C4-2B (cell line): ENCODE measurements around the gene SNX5.

Experiments
- ZFX ChIP-seq: fragments of 450-650 bp; IDR thresholded peaks from 2 replicates; pipeline ENCODE4 v1.6.1; 2017
- TF ChIP-seq, protein P1 (sequence below): fragments of 450-650 bp; conservative IDR thresholded peaks from 2 replicates; pipeline ENCODE4 v1.5.1; 2017; ENCODE audit warnings: mild to moderate bottlenecking

DNA sequence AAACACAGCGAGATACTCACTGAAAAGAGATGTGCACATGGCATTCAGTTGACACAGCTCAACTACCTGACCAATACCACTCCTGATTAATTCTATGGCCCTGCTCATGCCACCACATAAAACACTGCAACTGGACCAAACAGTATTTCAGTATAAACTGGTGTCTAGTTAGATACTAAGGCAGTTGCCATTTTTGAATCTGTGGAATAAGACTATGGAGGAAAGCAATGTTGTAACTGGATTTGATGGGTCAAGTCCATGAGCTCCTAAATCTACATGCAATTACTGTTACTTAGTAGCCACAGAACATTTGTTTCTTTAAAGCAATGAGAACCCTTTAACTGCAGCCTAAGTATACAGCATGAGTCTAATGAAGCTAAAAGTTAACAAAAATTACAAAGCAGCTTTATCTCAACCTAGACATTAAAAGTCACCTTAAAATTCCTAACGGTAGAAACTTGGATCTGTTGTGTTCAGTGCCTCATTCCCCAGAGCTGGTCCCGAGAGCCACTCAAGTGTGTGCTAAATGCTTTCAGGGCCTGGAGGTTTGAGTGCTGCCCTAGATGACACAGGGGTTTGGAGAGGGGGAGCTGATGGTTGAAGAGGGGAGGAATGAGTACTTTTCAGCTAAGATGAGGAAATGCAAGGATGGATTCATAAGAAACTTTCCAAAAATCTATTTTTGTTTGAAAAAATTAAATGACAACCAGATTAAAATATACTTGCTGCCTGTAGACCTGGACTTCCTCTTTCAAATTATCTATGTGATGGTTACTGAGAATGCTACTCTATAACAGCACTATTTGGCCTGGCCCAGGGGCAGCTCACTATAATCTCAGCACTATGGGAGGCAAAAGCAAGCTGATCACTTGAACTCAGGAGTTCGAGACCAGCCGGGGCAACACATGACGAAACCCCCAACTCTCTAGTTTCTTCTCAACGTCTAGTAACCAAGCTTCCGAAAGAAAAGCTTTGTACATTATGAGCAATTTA is 15.6 kb downstream of the SNX5 start:
- TF ChIP-seq, protein P1, sequence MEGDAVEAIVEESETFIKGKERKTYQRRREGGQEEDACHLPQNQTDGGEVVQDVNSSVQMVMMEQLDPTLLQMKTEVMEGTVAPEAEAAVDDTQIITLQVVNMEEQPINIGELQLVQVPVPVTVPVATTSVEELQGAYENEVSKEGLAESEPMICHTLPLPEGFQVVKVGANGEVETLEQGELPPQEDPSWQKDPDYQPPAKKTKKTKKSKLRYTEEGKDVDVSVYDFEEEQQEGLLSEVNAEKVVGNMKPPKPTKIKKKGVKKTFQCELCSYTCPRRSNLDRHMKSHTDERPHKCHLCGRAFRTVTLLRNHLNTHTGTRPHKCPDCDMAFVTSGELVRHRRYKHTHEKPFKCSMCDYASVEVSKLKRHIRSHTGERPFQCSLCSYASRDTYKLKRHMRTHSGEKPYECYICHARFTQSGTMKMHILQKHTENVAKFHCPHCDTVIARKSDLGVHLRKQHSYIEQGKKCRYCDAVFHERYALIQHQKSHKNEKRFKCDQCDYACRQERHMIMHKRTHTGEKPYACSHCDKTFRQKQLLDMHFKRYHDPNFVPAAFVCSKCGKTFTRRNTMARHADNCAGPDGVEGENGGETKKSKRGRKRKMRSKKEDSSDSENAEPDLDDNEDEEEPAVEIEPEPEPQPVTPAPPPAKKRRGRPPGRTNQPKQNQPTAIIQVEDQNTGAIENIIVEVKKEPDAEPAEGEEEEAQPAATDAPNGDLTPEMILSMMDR: no peak
- TF ChIP-seq ZFX: no peak
